Activated CD8-positive, alpha-beta memory T cell treated with anti-CD3 and anti-CD28 coated beads for 48 hours (primary cell): ENCODE measurements around the gene ARHGAP42.
"Not testable (repeated sequence)": the region's sequence is repeated elsewhere in the genome, so short reads cannot be mapped to it uniquely, and the experiment has no call there.

Experiments
- DNase-seq, 3 experiments: peaks; one replicate each; pipeline ENCODE4 v3.0.0-alpha.2; 2020; ENCODE audit warnings: low read depth in 2 of 3, low spot score in 2 of 3

The ARHGAP42 gene

DNA sequence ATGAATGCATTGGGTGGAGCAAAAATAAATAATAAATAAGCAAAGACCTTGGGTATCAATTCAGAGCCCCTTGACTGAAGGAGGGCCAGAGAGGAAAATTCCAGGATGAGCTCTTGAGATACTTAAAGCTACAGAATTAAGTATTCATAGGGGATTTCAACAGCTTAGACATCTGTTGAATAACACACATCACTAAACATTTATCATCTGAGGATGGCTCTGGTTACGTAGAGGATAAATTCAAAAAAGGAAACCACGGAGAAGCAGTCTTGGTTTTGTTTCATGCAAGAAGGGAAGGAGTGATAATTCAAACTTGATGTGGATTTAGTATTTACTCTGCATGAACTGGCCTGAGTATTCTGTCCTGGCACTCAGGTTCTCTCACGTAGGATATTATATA is 29.8 kb downstream of the ARHGAP42 start:
- no peak for DNase-seq

DNA sequence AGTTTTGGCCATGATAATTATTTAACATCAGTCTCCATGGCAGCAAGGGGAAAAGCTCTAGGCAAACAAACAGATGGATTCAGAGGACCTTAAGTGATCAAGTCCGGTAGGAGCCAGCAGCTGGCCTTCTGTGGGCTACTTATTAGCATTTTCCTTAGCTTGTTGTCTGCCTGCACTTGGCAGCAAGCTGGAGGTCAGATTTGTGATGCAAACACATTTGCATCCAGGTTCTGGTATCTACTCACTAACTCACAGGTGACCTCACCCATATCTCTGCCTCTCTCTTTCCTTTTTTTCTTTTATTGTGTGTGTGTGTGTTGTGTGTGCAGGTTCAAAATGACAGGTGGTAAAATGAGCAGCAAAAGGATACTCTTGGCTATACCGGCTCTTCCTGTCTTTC is 32.3 kb downstream of the ARHGAP42 start:
- DNase-seq = no peak

DNA sequence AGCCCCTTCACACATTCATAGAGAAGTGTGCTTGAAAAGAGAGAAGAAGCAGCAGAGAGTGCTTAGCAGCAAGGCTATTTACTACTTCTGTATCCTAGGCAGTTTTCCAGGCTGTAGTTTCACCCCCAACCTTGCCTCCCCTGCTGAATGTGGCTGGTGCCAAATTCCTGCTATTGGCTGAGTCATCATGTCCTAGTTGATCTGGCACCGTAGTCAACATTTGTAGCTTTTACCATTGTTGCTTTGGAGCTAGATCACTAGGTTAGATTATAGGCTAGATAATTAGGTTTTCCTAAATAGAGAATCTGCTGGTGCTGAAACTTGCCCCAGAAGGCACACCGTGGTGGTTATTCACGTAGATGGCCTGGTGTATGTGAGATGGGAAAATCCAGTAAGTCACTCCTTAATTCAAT is 32.7 kb downstream of the ARHGAP42 start:
- no peak for DNase-seq

DNA sequence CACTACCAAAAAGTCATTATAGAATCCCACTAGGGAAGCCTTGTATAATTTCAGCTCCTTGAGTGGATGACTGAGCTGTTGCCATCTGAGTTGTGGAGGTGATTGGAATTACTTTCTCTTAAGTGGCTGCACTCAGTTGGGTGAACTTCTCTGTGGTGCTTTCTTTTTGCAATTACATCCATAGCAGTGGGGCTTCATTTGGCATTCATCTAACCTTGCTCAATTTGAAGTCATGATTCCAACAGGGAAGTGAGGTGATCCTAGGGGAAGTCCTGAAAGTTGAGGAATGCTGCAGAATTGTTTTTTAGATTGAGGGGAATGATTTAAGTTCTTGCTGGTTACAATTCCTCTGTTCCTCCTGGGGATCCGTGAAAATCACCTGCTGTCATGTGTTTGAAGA is 39.6 kb downstream of the ARHGAP42 start:
- DNase-seq = no peak

DNA sequence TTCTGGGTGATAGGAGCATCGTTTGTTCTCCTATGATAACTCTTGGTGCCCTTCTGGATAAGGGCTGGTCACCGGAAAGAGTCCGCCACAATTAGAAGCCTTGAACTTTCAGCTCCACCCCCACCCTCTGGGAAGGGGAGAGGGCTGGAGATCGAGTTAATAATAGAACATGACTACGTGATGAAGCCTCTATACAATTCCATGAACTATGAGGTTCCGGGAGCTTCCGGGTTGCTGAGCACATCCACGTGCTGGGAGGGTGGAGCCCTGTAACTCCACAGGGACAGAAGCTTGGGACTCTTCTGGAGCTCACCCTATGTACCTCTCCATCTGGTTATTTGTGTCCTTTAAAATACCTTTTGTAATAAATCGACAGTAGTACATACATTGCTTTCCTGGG is 40.3 kb downstream of the ARHGAP42 start:
- no peak for DNase-seq

DNA sequence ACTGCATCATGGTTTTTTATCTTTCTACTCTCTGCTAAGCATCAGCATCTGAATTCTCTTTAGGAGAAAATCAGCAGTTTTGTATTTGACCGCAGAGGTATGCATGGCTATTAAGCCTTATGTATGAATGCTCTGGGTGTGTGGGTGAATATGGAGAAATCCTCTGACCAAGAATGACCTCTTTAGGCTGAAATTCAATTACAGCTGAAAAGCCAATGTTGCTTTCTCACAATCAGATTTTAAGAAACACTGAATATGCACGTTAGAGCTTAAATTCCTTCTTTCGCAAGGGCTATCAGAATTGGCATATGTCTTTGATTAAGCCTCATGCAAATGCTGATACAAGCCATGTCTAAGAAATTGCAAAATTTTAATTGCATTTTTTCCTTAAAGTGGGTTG is 43.2 kb downstream of the ARHGAP42 start:
- no peak for DNase-seq

DNA sequence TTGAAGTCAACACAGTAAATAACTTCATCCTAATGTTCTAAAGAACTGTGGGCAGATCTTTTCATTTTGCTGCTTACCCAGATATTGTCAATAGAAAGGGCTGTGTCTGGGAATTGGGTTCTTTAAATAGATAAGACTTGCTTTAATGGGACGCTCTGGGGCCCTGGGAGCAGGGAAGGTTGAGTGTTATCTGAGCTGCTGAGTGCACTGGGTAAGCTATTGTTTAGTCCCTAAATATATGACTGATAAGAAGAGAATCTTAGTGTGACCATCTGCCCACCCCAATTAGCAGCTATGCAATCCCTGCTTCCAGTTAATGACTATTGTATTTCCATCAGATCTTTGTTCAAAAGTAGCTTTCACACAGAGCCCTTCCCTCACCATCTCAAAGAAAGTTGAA is 44.4 kb downstream of the ARHGAP42 start:
- no peak for DNase-seq

DNA sequence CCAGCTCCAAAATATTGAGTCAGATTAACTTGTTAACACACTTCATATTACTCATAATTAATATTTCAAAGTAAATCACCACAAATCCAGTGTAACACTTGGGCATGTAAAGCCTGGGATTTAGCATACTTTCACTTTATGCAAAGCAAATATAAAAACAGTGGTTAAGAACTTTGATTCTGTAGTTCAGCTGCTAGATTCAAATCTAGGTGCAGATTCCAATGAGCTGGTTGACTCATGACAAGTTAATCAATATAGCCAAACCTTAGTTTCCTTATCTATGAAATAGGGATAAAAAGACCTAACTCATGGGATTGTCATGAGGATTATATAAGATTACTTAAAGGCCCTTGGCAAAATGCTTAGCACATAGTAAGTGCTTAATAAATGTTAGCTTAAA is 45.9 kb downstream of the ARHGAP42 start:
- no peak for DNase-seq

DNA sequence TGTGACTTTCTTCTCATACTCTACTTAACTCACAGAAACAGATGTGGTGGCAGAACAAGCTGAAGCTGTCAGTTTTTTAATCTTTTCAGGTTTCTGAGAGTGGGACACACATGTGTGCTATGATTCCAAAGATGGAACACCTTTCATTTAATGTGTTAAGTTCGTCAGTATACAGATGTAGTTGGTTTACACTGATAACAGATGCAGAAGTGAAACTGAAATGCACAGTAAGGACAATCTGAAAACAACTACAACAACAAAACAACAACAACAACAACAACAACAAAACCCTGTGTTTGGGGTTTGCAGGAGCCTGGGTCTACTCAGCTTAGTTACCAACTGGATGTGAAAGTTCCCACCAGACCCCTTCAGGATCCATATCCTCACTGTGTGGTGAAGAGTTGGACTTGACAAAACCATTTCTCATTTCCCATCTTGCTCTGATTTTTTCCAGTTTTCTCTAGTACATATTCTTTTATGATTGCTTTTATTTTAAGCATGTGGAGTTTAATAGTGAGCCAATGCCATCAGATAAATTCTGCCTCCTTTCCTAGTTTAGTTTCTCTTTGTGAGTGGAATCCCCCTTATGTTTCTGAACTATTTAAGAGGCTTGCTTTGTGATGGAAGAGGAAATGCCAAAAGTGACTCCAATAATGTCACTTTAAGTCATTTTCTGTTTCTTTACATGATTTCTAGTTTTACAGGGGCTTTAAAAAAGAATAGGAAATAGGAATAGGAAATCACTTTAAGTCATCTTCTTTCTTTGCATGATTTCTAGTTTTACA is 47.8 kb downstream of the ARHGAP42 start:
- no peak for DNase-seq

DNA sequence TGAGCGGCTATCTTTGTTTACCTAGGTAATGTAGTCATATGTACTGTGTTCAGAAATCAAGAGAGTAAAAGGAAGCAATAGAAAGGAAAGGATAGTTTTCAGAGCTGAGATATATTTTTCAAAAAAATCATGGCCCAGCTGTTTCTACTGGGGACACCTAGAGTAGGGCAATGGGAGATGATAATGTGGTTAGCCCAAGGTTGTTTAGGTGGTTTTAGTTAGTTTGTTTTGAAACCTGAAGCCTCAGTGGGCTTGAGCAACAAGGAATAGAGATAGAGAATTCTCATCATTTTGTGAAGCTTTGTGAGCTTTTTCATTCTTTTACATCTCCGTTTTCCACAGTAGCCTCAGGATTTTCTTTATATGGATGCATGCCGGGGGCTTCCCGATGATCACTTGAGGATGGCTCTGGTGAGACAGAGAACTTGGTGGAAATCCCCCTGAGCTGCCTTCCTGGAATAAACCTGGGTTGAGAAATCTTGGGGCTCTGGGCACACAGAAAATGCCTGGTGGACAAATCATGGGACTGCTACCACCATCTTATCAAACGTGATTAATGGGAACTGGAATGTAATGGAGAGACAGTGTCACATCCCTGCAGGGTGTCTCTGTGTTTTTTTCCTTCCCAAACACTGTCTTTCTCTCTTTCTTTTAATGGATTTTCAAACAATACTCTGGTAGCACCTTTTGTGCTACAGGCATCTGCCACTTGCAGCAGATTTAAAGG is 49.0 kb downstream of the ARHGAP42 start:
- no peak for DNase-seq

DNA sequence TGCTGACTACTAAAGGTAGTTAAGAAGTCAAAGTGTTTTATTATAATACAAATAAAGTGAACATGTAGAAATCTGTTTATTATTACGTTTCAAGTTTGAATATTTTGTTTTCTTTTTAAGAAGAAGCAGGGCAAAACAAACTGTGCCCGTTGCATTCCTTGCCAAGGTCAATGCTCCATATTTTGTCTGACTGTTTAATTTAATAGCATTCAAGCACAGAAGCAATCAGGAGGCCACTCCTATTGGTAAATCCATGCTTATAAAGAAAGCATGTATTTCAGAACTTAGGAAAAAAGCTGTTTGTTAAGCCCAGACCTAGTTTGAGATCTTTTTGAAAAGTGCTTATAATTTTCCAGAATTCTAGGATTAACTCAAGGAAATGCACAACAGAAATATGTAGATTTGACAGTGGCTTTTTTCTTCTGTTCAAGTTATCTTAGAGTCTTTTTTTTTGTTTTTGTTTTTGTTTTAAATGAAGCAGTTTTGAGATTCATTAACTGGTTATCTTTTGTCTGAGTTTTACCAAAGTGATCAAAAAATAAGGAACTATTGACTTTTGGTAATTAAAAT is 51.7 kb downstream of the ARHGAP42 start:
- DNase-seq = no peak

DNA sequence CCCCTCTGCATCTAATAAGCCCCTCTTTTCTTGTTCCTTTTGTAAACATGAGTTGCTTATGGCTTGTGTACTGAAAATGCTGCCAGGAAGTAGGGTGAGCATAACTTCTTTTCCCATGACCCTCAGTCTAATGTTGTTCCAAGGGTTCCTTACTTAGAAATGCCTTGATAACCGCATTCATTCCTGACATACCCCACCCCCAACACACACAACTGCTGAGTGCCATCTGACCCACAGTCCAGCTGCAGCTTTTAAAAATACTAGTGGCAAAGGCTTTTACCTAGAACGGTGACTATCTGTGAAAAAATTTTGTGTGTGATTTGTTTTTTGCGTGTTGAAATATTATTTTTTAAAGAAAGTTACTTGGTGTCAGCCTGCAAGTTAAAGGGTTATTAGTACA is 52.6 kb downstream of the ARHGAP42 start:
- no peak for DNase-seq

DNA sequence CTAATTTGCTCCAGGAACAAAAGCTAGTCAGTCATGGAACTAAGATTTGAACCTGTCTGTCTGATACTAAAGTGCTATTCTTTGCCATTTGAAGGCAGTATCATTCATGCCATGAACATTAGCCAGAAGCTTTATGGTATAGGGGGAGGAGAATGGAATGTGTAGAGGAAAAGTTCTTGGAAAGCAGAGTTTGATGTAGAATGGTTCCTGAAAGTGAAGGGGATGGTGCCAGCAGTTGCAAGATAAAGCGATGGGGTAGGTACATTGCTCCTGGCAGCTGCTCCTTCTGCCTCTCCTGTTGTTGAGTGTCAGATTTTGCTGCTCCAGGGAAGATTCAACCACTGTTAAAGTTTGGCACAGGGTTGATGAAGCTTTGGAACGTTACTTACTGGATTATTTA is 53.4 kb downstream of the ARHGAP42 start:
- no peak for DNase-seq

DNA sequence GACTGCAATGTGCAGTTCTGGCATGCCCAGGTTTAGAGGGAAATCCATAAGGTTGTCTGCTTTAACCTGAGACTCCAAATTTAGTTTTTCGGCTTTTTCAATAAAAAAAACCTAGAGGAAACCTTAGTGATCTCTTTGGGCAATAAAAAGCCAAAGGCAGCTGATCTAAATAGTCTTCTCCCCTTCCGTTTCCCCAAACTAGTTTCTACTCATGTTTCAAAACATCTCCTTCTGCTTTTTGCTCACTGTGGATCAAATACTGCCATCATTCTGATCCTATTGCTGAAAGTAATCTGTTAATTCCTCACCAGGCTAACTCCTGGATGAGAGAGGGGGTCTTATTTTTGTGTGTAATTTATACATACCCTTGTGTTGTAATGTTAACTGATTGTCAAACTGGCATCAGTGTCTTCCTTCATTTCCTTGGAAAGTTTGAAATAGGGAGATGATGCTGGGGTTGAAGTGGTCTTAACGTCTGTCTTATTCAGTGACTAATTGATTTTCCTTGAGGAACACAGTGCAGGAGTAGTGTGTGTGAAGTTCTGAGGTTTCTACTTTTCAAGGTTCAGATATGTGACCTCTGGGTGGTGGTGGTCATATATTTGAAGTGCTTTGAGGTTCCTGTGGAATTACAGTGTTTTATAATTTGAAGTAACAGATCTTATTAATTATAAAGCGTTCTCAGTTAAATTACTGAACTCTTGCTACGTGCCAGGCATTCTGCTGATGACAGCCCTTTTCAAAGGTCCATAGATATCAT is 55.0 kb downstream of the ARHGAP42 start:
- no peak for DNase-seq

DNA sequence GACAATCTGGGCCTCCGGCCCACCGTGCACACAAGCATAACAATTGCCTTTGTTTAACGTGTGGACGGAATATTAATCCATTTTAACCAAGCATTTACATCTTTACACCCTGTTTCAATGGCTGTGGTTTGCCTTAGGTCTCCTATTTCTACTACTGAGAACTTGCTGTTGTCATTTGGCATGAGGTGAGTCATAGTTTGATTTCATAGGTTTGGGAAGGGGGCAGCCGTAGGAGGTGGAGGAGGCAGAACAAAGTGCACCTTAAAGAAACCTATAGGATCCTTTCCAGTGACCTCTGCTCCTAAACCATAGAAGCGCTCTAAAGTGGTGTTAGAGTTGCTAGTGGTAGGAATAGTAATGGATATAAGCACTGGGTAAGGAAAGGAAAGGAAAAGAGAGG is 59.4 kb downstream of the ARHGAP42 start:
- no peak for DNase-seq

DNA sequence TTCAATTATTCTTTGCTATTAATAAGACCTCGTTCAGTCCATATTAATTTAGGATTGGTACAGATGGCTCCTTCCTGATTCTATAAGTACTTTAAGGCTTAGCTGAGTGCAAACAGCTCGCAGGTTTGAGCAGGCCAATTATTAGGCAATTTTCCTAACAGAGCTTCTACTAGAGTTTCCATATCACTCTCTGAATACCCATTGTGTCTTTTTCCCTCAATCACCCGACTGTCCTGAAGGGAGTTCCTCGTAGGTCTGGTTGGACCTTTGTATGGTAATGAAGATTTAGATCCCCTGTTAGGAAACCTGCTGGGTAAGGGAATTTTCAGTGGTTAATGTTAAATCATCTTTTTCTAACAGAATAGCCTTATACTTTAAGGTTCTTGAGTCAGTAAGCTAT is 61.1 kb downstream of the ARHGAP42 start:
- DNase-seq = no peak

DNA sequence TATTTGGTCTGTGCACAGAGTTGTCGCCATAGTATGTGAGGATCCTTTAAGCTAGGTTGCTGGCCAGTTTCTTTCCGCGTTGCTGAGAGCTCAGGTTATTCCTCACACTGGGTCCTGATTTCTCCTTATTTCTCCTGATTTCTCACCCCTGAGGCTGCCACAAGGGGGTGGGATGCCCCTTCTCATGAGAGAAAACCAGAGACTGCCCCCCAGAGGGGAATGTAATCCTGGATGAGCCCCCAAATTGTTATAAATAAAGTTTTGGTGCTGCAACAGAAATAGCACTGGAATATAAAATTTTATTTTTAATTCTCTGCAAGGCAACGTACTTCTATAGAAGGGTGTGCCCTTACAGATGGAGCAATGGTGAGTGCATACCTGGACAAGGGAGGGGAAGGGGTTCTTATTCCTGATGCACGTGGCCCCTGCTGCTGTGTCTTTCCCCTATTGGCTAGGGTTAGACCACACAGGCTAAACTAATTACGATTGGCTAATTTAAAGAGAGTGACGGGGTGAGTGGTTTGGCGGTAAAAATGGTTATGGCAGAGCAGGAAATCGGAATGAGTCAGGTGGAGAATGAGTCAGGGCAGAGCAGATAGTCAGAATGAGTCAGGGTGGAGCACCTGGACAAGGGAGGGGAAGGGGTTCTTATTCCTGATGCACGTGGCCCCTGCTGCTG is 62.9 kb downstream of the ARHGAP42 start:
- DNase-seq = not testable (repeated sequence)

DNA sequence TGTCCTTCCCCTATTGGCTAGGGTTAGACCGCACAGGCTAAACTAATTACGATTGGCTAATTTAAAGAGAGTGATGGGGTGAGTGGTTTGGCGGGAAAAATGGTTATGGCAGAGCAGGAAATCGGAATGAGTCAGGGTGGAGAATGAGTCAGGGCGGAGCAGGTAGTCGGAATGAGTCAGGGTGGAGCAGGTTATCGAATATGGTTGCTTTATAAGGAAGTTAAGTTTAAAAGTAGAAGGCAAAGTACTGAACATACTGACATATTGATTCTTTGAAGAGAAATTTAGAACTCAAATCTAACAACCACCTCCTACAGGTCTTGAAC is 63.4 kb downstream of the ARHGAP42 start:
- DNase-seq = not testable (repeated sequence)

DNA sequence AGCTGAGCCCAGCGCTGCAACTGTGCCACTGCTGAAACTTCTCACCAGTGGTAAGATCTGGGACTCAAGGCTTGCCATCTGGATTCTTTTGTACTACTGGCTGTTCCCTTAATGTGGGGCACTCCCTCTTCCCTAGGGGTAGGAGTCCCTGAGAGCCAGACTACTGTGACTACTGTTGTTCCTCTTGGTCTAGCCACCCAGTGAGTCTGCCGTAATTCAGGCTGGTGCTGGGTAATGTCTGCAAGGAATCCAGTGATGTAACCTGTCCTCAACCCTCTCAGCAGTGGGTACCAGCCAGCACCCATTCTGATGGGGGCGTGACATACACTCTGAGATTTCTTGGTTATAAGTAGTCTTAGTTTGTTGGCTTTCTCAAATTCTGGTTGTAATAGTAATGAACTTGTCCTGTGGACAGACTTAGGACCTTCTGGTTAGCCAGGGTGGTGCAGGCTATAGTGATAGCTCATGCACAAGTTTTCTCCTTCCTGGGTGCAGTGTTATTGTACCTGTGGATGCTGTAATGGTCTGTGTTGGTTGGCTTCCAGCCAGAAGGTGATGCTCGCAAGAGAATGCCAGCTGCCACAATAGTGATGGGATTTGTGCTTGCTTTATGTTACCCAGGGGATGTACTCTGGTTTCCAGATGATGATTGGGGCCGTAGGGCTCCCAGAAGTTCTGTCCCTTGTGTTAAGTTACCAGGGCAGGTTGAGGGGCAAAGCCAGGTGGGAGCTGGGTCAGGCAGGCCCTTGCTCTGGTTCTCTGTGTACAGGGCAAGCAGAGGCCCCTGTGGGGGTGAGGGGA is 65.5 kb downstream of the ARHGAP42 start:
- no peak for DNase-seq

DNA sequence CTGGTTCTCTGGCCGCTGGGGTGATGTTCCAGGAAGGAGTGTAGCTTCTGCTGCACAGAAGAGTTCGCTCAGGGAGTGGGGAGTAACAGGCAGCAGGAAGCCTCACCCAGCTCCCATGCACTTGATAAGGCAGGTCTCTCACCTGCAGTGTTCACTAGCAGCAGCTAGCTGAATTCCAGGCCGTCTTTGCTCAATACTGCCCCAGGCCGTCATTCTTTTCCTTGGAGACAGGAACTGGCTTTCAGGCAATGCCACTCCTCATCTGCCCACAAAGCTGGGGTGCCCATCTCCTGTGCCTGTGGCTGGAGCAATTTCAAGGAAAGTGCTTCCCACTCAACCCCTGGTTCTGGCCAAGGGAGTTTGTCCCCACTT is 66.1 kb downstream of the ARHGAP42 start:
- no peak for DNase-seq

DNA sequence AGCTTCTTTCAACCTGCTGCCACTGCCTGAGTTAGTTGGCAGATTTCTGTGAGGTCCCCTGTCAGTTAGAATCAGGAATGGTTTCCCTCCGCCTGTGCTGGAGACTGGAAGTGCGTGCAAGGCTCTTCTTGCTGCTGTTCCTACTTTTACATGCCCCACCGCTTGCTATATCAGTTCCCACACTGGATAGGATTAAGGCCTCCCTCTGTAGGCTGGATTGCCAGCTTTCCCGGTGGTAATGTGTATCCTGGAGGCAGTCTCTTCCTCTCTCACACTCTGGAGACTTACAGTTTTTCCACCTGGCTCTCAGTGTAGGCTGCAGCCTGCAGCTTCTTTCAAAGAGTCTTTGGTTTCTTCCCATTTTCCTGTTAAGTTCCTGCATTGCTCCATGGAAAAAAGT is 66.5 kb downstream of the ARHGAP42 start:
- no peak for DNase-seq
